HL-60 (cell line): ENCODE measurements around the gene PCBP4.

Experiments used
- POLR2AphosphoS5 ChIP-seq: IDR thresholded peaks from 2 replicates; pipeline ENCODE4 v1.6.1; 2012; ENCODE audit warnings: low read depth
- TF ChIP-seq, protein P1 (sequence below): IDR thresholded peaks from one replicate; pipeline ENCODE4 v1.5.1; 2011; ENCODE audit warnings: low read length, control low read depth, inconsistent platforms; ENCODE audit not compliant: insufficient read depth
- TF ChIP-seq, protein P2 (sequence below): IDR thresholded peaks from 2 replicates; pipeline ENCODE4 v1.6.1; 2012; ENCODE audit warnings: low read depth; ENCODE audit not compliant: insufficient replicate concordance

DNA sequence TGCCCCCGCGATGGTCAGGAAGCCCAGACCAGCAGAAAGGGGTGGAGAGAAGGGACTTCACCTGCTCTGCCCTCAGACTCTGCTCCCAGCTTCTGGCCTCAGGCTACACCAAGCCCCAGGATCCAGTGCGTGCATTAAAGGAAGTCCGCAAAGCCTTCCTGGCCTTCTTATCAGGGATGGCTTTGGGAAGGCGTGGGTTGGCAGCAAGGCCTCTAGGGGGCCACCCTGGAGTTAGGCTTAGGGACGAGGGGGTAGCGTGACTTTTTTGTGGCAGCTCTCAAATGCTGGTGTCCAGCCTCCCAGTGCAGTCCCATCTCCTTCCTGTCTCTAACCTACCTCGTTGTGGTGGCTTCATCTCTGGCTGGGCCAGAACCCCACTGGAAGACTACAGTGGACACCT, 47.4 kb upstream of the PCBP4 start:
- TF ChIP-seq, protein P1, sequence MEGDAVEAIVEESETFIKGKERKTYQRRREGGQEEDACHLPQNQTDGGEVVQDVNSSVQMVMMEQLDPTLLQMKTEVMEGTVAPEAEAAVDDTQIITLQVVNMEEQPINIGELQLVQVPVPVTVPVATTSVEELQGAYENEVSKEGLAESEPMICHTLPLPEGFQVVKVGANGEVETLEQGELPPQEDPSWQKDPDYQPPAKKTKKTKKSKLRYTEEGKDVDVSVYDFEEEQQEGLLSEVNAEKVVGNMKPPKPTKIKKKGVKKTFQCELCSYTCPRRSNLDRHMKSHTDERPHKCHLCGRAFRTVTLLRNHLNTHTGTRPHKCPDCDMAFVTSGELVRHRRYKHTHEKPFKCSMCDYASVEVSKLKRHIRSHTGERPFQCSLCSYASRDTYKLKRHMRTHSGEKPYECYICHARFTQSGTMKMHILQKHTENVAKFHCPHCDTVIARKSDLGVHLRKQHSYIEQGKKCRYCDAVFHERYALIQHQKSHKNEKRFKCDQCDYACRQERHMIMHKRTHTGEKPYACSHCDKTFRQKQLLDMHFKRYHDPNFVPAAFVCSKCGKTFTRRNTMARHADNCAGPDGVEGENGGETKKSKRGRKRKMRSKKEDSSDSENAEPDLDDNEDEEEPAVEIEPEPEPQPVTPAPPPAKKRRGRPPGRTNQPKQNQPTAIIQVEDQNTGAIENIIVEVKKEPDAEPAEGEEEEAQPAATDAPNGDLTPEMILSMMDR = no peak
- TF ChIP-seq, protein P2, sequence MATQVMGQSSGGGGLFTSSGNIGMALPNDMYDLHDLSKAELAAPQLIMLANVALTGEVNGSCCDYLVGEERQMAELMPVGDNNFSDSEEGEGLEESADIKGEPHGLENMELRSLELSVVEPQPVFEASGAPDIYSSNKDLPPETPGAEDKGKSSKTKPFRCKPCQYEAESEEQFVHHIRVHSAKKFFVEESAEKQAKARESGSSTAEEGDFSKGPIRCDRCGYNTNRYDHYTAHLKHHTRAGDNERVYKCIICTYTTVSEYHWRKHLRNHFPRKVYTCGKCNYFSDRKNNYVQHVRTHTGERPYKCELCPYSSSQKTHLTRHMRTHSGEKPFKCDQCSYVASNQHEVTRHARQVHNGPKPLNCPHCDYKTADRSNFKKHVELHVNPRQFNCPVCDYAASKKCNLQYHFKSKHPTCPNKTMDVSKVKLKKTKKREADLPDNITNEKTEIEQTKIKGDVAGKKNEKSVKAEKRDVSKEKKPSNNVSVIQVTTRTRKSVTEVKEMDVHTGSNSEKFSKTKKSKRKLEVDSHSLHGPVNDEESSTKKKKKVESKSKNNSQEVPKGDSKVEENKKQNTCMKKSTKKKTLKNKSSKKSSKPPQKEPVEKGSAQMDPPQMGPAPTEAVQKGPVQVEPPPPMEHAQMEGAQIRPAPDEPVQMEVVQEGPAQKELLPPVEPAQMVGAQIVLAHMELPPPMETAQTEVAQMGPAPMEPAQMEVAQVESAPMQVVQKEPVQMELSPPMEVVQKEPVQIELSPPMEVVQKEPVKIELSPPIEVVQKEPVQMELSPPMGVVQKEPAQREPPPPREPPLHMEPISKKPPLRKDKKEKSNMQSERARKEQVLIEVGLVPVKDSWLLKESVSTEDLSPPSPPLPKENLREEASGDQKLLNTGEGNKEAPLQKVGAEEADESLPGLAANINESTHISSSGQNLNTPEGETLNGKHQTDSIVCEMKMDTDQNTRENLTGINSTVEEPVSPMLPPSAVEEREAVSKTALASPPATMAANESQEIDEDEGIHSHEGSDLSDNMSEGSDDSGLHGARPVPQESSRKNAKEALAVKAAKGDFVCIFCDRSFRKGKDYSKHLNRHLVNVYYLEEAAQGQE = no peak
- no peak for TF ChIP-seq POLR2AphosphoS5
